Activated CD8-positive, alpha-beta memory T cell treated with anti-CD3 and anti-CD28 coated beads for 24 hours (primary cell): ENCODE data around the gene ZNF599.
"Not testable (repeated sequence)": the region's sequence is repeated elsewhere in the genome, so short reads cannot be mapped to it uniquely, and the experiment has no call there.

ENCODE experiments used
- DNase-seq: peaks from one replicate; pipeline ENCODE4 v3.0.0-alpha.2; 2020

Gene ZNF599

GRCh38 chr19:34772697-34773554, at the start of gene ZNF599:
ZNF599 (minus strand) TSS chr19:34773215; CDS start chr19:34772841, 374 bp downstream.
- DNase-seq: peak; percentile 94

GRCh38 chr19:34818270-34818669, 45.3 kb upstream of the ZNF599 start:
- DNase-seq: no peak

GRCh38 chr19:34816708-34817107, 43.7 kb upstream of the ZNF599 start:
- DNase-seq: no peak

- DNase-seq: no peak
Measured at GRCh38 chr19:34808566-34808965, 35.6 kb upstream of the ZNF599 start.

- no peak for DNase-seq
Measured at GRCh38 chr19:34806976-34807860, 34.2 kb upstream of the ZNF599 start.

- no peak for DNase-seq
Measured at GRCh38 chr19:34804115-34804514, 31.1 kb upstream of the ZNF599 start.

GRCh38 chr19:34796953-34797352, 23.9 kb upstream of the ZNF599 start:
- DNase-seq: not testable (repeated sequence)

GRCh38 chr19:34794066-34794960, 21.3 kb upstream of the ZNF599 start:
- no peak for DNase-seq

- DNase-seq: no peak
Measured at GRCh38 chr19:34793565-34793964, 20.6 kb upstream of the ZNF599 start.

GRCh38 chr19:34788074-34788473, 15.1 kb upstream of the ZNF599 start:
- no peak for DNase-seq

- DNase-seq: no peak
Measured at GRCh38 chr19:34787059-34787824, 14.2 kb upstream of the ZNF599 start.

- no peak for DNase-seq
Measured at GRCh38 chr19:34786236-34786635, 13.2 kb upstream of the ZNF599 start.

- DNase-seq: no peak
Measured at GRCh38 chr19:34779652-34780051, 6.6 kb upstream of the ZNF599 start.

- no peak for DNase-seq
Measured at GRCh38 chr19:34778342-34778741, 5.3 kb upstream of the ZNF599 start.

- DNase-seq: no peak
Measured at GRCh38 chr19:34774857-34775256, 1.8 kb upstream of the ZNF599 start.

GRCh38 chr19:34773555-34773864, 495 bp upstream of the ZNF599 start:
- DNase-seq: no peak

- no peak for DNase-seq
Measured at GRCh38 chr19:34767951-34768350, 5.1 kb downstream of the ZNF599 start.

- DNase-seq: no peak
Measured at GRCh38 chr19:34766386-34766785, 6.6 kb downstream of the ZNF599 start.

GRCh38 chr19:34759218-34759917, 13.6 kb downstream of the ZNF599 start:
- no peak for DNase-seq

- DNase-seq: no peak
Measured at GRCh38 chr19:34757441-34757840, 15.6 kb downstream of the ZNF599 start.

GRCh38 chr19:34744896-34745690, 27.9 kb downstream of the ZNF599 start:
- DNase-seq: no peak
